Esophagus muscularis mucosa (tissue), 3 donors: ENCODE results near the gene CCDC184.

Experiments used
- CTCF ChIP-seq, 3 experiments: fragments of 200-600 bp in 2 of 3; fragments of 450-650 bp in 1 of 3; sonication (generic) in 2 of 3; IDR thresholded peaks; one replicate each; pipeline ENCODE4 v1.5.1; 2017 to 2019; ENCODE audit warnings: antibody characterized with exemption in 3 of 3, mild to moderate bottlenecking in 2 of 3, moderate library complexity in 1 of 3
- POLR2A ChIP-seq: fragments of 450-650 bp; IDR thresholded peaks from one replicate; pipeline ENCODE4 v1.6.1; 2017; ENCODE audit warnings: antibody characterized with exemption, moderate library complexity, mild to moderate bottlenecking, low read depth

GRCh38 chr12:48192861-48193260 is 9.4 kb downstream of the CCDC184 start:
- TF ChIP-seq CTCF (IDR thresholded peaks at IDR 0.05) (no peak), POLR2A (no peak)
